HG03575 (cell line): Measurements from ENCODE around the gene TNF.
A peak's percentile ranks its signal among the peaks of the same experiment; 100 is the strongest.

Experiments
- ATAC-seq: cut with Tn5 transposase; IDR thresholded peaks from one replicate; pipeline ENCODE4 v1.9.1; 2021; ENCODE audit not compliant: unreplicated experiment, insufficient number of reproducible peaks, low FRiP score; ENCODE audit errors: extremely low read depth

Gene TNF

GRCh38 chr6:31617010-31617409, 41.6 kb downstream of the TNF start:
- ATAC-seq: no peak

GRCh38 chr6:31619805-31620585, 44.6 kb downstream of the TNF start:
- peak; percentile 44 for ATAC-seq

- peak; percentile 7 for ATAC-seq
Measured at GRCh38 chr6:31620586-31621319, 45.4 kb downstream of the TNF start, which contains the start of gene PRRC2A. PRRC2A (plus strand) TSS chr6:31620715; CDS start chr6:31622790, 2,075 bp downstream.

- no peak for ATAC-seq
Measured at GRCh38 chr6:31621320-31621939, 46.1 kb downstream of the TNF start.

GRCh38 chr6:31621991-31622390, 46.6 kb downstream of the TNF start:
- no peak for ATAC-seq

GRCh38 chr6:31622684-31623091, 47.3 kb downstream of the TNF start:
- ATAC-seq: no peak

GRCh38 chr6:31624070-31624469, 48.7 kb downstream of the TNF start:
- ATAC-seq: no peak

GRCh38 chr6:31626952-31627351, 51.6 kb downstream of the TNF start:
- no peak for ATAC-seq

GRCh38 chr6:31627690-31628287, 52.4 kb downstream of the TNF start:
- no peak for ATAC-seq
